NCI-H1105 (cell line): ENCODE measurements around the gene SGCA.
A peak's percentile ranks its signal among the peaks of the same experiment; 100 is the strongest.

Experiments used
- DNase-seq: peaks from one replicate; lab custom pipeline; 2025; lab: John Stamatoyannopoulos, UW

SGCA gene

GRCh38 chr17:50134206-50135110 lies 31.3 kb upstream of the SGCA start:
- DNase-seq = no peak

- no peak for DNase-seq
These were observed 30.3 kb upstream of the SGCA start for GRCh38 chr17:50135316-50136095.

- DNase-seq = no peak
These were observed 29.6 kb upstream of the SGCA start for GRCh38 chr17:50136096-50136687.

GRCh38 chr17:50137042-50137441 lies 28.8 kb upstream of the SGCA start:
- DNase-seq = no peak

GRCh38 chr17:50139185-50139783 lies 26.5 kb upstream of the SGCA start:
- no peak for DNase-seq

- DNase-seq = peak; percentile 19
These were observed 25.6 kb upstream of the SGCA start for GRCh38 chr17:50139950-50140885.

- no peak for DNase-seq
These were observed 24.6 kb upstream of the SGCA start for GRCh38 chr17:50141026-50141744.

- no peak for DNase-seq
These were observed 24.1 kb upstream of the SGCA start for GRCh38 chr17:50141745-50142110.

GRCh38 chr17:50143461-50144176 lies 22.2 kb upstream of the SGCA start:
- no peak for DNase-seq

- DNase-seq = no peak
These were observed 21.4 kb upstream of the SGCA start for GRCh38 chr17:50144355-50144754.

GRCh38 chr17:50144845-50145531 lies 20.8 kb upstream of the SGCA start:
- DNase-seq = no peak

GRCh38 chr17:50145532-50146229 lies 20.1 kb upstream of the SGCA start:
- no peak for DNase-seq

GRCh38 chr17:50146230-50146926 lies 19.4 kb upstream of the SGCA start:
- DNase-seq = no peak

- DNase-seq = no peak
These were observed 18.7 kb upstream of the SGCA start for GRCh38 chr17:50146927-50147665.

GRCh38 chr17:50147841-50148225 lies 18.0 kb upstream of the SGCA start:
- DNase-seq = no peak

GRCh38 chr17:50148226-50149090 lies 17.3 kb upstream of the SGCA start:
- peak; percentile 45 for DNase-seq

GRCh38 chr17:50149091-50149416 lies 16.8 kb upstream of the SGCA start:
- DNase-seq = no peak
